CD4-positive, alpha-beta T cell treated with Interleukin-17A for 4 hours (primary cell): ENCODE results near the gene PILRA.
"Not testable (repeated sequence)": the region's sequence is repeated elsewhere in the genome, so short reads cannot be mapped to it uniquely, and the experiment has no call there.

Source experiments
- DNase-seq: peaks from one replicate; pipeline ENCODE4 v3.0.0-alpha.2; 2020; ENCODE audit warnings: mixed read lengths

Gene PILRA

DNA sequence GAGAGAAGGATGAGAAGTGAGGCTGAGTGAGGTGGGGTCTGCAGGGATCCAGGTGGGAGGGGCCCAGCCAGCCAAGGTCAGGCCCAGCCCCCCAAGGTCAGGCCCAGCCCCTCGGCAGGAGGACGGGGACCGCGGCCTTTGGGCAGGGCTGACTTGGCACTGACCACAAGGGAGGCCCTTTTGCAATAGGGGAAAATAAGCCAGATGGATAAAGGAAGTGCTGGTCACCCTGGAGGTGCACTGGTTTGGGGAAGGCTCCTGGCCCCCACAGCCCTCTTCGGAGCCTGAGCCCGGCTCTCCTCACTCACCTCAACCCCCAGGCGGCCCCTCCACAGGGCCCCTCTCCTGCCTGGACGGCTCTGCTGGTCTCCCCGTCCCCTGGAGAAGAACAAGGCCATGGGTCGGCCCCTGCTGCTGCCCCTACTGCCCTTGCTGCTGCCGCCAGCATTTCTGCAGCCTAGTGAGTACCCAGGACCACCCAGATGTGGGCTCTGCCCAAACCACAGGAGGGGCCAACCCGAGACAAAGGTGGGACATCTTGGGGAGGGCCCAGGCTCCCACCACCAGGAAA lies at the start of gene PILRA:
Gene PILRA, plus strand, starts transcription at position 227 of the 571 bp plus-strand sequence. Its CDS starts 170 bp downstream, at position 397.
- DNase-seq, result no peak

DNA sequence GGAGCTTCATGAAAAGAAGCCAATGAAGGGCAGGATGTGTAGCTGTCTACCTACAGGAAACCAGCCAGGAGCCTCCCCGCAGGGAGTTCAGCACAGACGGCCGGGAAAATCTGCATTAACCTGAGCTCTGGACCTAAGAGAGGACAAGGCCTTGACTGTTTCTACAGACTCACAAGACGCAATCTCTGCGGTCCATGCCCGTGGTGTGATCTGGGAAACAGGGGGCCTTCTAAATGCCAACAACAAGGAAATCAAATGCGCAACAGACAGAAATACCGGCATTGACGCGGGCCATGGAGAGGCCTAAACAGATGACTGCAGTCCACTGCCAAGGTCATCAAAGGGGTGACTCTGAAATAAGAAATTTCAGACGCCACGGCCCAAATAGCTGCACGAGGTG lies 49.1 kb upstream of the PILRA start:
- DNase-seq, result not testable (repeated sequence)

- DNase-seq, result not testable (repeated sequence)
Observed at GRCh38 chr7:100325671-100326070, 47.6 kb upstream of the PILRA start.

GRCh38 chr7:100326914-100327313 lies 46.4 kb upstream of the PILRA start:
- not testable (repeated sequence) for DNase-seq

- DNase-seq, result peak; percentile 80
Observed at GRCh38 chr7:100335566-100336466, 37.5 kb upstream of the PILRA start.

GRCh38 chr7:100338083-100338696 lies 35.1 kb upstream of the PILRA start:
- DNase-seq, result not testable (repeated sequence)

DNA sequence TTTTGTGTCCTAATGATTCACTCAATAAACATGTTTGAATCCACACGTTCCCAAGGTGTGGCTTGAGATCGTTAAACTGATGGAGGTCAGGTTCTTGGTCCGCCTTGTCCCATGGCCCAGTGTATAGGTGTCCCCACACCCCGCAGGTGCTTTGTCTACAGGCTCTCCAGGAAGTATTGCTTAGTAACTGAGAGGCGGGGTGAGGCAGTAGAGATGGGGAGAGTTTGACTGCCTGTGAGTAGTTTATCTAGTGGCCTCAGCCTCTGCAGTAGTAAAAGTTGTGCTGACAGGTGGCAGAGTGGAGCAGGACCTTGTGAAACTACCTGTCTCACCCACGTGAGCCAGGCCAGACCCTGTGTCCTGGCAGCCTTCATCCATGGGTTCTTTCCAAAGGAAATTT lies 32.0 kb upstream of the PILRA start:
- DNase-seq, result not testable (repeated sequence)

DNA sequence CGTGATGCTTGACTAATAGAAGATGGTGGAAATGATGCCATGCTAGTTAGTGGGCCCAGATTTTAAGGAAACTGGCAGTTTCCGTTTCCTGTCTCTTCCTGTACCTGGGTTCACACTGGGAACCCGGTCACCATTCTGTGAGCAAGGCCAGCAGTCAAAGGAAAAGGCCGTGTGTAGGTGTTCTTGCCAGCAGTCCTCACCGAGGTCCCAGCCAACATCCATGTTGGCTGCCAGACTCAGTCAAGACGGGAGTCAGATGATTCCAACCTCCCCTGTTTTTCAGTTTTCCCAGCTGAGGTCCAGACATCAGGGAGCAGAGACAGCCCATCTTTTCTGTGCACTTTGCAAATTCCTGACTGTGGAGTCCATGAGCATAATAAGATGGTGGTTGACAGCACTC lies 30.5 kb upstream of the PILRA start:
- DNase-seq, result no peak

- not testable (repeated sequence) for DNase-seq
Observed at GRCh38 chr7:100344124-100344559, 29.1 kb upstream of the PILRA start.

- peak; percentile 81 for DNase-seq
Observed at GRCh38 chr7:100344560-100345287, 28.6 kb upstream of the PILRA start.

DNA sequence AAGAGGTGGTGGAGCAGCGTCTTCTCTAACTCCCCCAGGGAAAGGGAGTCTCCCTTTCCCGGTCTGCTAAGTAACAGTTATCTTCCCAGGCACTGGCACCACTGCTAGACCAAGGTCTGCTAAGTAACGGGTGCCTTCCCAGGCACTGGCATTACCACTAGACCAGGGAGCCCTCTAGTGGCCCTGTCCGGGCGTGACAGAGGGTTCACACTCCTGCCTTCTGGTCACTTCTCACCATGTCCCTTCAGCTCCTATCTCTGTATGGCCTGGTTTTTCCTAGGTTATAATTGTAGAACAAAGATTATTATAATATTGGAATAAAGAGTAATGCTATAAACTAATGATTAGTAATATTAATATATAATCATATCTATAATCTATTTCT lies 28.0 kb upstream of the PILRA start:
- peak; percentile 67 for DNase-seq

DNA sequence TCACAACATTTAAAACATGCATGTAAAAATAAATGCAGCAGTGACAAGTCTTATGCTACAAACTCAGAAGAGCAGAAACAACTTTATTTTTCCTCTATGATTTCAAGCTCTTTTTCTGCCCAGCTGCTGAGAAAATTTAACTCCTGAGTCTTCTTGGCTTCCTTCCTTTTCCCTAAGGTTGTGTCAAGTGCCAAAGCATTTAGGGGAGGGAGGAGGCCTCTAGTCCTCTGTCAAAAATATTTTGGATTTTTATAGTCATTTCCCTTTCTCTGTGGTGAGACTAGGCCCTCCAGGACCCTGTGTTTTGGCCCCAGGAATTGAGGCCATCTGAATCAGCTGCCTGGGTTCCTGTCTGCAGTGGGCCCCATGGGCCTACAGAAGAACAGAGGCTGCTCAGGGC lies 26.4 kb upstream of the PILRA start:
- no peak for DNase-seq

GRCh38 chr7:100348805-100349204 lies 24.5 kb upstream of the PILRA start:
- DNase-seq, result no peak

DNA sequence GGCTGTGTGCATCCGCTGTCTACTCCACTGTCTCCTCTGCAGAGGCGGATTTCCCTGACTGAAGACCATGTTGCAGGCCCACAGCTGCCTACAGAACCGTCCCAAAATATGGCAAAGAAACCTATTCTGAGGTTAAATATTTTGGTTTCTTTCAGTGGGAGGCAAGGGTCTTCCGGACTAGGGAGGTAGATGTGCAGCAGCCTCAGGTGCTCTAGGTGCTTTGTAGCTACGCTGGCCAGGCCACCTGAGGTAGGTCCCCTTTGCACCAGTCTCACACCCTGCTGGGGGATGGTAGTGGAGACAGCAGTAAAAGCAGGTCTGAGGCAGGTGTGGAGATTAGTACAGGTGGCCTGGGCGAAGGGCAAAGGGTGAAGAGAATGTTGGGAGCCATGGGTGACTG lies 23.5 kb upstream of the PILRA start:
- no peak for DNase-seq

DNA sequence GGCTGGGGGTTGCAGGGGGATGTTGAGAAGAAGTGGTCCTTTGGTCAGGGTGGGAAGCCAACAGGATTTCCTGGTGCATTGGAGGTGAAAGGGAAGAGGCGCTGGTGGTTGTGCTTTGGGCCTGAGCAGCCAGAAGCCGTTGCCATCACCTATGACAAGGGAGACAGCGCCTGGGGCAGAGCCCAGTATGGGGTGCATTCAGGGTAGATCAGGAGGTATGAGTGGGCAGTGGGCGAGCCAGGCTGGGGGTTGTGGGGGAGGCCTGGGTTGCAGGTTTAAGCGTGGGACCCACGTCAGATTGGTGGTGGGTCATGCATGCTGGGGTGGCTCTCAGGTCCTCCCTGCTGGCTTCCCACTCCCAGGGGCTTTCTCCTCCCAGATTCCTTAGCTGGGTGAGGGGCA lies 21.6 kb upstream of the PILRA start:
- no peak for DNase-seq

DNA sequence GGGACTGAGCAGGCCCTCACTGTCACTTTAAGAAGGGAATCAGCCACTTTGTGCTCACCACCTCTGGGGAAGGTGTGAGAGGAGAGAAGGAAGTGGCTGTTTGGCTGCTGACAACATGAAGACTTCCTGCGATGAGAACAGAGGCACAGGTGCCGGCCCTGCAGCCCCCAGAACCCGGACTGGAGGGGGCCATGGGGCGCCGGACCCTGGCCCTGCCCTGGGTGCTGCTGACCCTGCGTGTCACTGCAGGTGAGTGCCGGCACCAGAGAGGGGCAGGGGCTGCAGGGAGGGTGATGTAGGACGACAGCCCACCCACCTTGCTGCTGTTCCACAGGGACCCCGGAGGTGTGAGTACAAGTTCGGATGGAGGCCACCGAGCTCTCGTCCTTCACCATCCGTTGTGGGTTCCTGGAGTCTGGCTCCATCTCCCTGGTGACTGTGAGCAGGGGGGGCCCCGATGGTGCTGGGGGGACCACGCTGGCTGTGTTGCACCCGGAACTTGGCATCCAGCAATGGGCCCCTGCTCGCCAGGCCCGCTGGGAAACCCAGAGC lies 21.0 kb upstream of the PILRA start:
- not testable (repeated sequence) for DNase-seq

DNA sequence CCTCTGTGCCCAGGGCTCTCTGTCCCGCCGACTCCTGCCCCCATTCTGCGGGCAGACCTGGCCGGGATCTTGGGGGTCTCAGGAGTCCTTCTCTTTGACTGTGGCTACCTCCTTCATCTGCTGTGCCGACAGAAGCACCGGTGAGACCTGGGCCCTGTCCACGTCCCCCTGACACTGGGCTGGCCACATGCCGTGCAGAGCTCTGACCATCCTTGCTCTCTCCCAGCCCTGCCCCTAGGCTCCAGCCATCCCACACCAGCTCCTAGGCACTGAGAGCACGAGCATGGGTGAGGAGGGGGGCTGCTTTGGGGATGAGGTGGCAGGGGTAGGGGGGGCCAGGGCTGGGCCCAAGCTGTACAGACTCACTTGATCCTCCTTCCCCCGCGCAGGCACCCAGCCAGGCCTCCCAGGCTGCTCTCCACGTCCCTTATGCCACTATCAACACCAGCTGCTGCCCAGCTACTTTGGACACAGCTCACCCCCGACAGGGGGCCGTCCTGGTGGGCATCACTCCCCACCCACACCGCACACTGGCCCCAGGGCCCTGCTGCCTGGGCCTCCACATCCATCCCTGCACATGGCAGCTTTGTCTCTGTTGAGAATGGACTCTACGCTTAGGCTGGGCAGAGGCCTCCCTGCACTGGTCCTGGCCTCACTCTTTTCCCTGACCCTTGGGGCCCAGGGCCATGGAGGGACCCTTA lies 20.2 kb upstream of the PILRA start:
- no peak for DNase-seq

GRCh38 chr7:100353685-100354330 lies 19.5 kb upstream of the PILRA start:
- peak; percentile 45 for DNase-seq

GRCh38 chr7:100356416-100357068 lies 16.7 kb upstream of the PILRA start:
- no peak for DNase-seq

DNA sequence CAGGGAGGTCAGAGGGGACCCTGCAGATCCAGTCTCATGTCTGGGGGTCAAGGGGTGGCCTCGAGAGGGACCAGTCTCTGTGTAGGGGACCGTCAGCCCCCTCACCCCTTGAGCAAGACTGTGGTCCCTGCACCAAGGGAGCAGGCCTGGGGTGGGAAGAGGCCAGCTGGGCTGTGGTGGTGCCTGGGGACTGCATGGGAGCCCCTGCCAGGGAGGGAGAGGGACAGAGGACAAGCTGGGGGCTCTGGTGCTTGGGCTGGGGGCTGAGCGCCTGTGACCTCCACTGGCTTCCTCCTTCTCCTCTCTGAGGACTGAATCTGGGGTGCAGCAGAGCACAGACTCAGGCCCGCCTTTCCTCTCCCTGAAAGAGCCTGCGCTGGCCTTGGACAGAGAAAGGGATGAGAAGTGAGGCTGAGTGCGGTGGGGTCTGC lies 16.1 kb upstream of the PILRA start:
- no peak for DNase-seq
